ENCODE data around the gene AATK.

The AATK gene

DNA sequence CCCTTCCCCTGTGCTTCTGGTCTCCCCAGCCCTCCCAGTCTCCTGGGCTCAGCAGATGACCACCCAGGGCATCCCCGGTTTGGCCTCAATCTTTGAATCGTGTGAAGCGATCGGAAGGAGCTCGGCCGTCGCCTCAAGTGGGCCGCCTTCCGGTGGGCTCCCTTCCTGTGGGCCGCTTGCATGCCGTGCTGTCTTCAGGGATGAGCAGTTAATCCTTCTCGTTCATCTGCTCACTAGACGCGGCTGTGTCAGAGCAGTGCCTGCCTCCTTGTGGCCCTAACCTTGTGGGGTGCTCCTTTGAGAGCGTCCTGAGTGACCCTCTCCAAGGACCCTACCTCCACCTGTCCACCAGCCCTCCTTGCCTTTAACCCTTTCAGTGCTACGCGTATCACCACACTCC lies 90.7 kb downstream of the AATK start:
- Histone ChIP-seq H3K36me3 (peaks cover 6% of the 10 kb centered on the region; the same call in 1 of the 2 replicates), H3K4me3 (ENCODE audit: low read depth, low read length) (no peak overlapping the region), H3K4me1 (peaks cover 21% of the 10 kb centered on the region), H3K27me3 (no peaks in the 10 kb centered on the region), H3K9me3 (no peaks in the 10 kb centered on the region)
- no peak for DNase-seq
- TF ChIP-seq CTCF (IDR thresholded peaks at IDR 0.05; ENCODE audit: low read depth, low read length), result no peak

- Histone ChIP-seq H3K9me3 (no peaks in the 10 kb centered on the region), H3K36me3 (peaks cover 6% of the 10 kb centered on the region; the same call in 1 of the 2 replicates), H3K4me3 (ENCODE audit: low read depth, low read length) (no peak overlapping the region), H3K27me3 (no peaks in the 10 kb centered on the region), H3K4me1 (peaks cover 21% of the 10 kb centered on the region)
- no peak for DNase-seq
- no peak for TF ChIP-seq CTCF (IDR thresholded peaks at IDR 0.05; ENCODE audit: low read depth, low read length)
Observed at GRCh38 chr17:81074875-81075274, 91.1 kb downstream of the AATK start.

DNA sequence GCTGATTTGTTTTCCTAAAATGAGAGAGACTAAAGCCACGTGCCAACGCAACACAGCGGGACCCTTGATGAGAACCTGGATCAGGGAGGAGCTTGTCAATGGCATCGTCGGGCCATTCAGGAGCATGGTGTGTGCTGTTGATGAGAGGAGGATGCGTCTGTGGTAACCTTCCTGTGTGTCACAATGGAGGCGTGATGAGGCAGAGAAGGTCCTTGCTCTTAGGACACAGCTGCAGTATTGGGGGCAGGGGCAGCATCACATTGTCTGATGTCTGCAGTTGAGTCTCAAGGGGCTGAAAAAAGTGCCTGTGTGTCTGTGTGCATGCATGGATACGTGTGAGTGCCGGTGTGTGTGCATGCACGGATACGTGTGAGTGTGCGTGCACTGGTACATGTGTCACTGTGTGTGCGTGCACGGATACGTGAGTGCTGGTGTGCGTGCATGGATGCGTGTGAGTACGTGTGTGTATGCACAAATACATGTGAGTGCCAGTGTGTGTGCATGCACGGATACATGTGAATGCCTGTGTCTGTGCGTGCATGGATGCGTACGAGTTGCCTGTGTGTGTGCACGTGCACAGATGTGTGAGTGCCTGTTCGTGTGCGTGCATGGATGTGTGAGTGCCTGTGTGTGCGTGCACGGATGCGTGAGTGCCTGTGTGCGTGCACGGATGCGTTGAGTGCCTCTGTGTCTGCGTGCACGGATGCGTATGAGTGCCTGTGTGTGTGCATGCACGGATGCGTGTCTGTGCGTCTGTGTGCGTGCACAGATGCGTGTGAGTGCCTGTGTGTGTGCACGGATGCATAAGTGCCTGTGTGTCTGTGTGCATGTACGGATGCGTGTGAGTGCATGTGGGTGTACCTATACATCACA lies 91.8 kb downstream of the AATK start:
- Histone ChIP-seq H3K27me3 (no peaks in the 10 kb centered on the region), H3K4me3 (ENCODE audit: low read depth, low read length) (no peak overlapping the region), H3K4me1 (peaks cover 21% of the 10 kb centered on the region), H3K36me3 (peaks cover 8% of the 10 kb centered on the region; the same call in 1 of the 2 replicates), H3K9me3 (no peaks in the 10 kb centered on the region)
- TF ChIP-seq CTCF (IDR thresholded peaks at IDR 0.05; ENCODE audit: low read depth, low read length), result no peak
- DNase-seq, result no peak

DNA sequence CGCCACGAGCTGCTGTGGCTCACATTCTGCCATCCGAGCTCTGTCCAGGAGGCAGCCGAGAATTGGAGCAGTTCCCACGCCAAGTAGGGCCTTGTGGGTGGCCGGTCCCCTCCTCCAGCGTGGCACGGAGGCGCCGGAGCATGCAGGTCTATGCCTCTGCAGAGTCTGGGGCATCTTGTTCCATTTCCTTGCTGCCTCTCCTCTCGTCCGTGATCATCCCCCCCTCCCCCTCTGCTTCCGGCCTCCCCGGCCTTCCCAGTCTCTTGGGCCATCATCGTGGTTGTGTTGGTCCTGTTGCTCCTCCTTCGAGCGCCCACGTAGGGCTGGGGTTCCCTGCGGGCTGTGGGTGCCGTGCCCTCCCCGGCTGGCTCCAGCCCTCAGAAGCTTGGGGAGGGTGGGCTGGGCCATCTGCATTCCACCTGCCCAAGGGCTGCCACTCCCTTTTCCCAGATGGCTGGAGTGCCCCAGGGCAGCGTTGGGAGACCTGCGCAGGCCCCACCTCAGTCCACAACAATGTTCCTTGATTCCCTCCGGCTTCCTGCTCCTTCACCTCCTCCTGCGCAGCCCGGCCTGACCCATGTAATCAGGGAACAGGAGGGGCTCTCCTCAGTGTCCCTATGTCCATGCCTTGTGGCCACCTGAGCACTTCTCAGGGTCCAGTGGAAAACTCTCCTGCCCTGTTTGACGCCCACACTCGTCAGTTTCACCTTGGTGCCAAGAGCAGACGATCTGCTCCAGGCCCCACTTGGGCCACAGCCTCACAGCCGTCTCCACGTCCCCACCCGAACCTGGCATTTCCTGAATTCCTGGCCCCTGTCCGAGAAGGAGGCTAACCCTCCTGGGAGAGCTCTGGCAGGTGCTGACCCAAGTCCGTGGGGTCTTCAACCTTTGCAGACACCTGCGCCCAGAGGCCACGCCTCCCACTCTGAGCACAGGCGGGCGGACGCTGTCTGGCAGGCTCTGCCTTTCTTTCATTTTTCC lies 94.0 kb downstream of the AATK start:
- no peak overlapping the region for H3K4me3 ChIP-seq (ENCODE audit: low read depth, low read length)
- peaks cover 7% of the 10 kb centered on the region; the same call in 1 of the 2 replicates for H3K36me3 ChIP-seq
- TF ChIP-seq CTCF (IDR thresholded peaks at IDR 0.05; ENCODE audit: low read depth, low read length), result no peak
- H3K4me1 ChIP-seq, result peaks cover 29% of the 10 kb centered on the region
- H3K9me3 ChIP-seq, result no peaks in the 10 kb centered on the region
- H3K27me3 ChIP-seq, result no peaks in the 10 kb centered on the region
- no peak for DNase-seq

- TF ChIP-seq CTCF (IDR thresholded peaks at IDR 0.05; ENCODE audit: low read depth, low read length), result no peak
- Histone ChIP-seq H3K9me3 (no peaks in the 10 kb centered on the region), H3K27me3 (no peaks in the 10 kb centered on the region), H3K36me3 (peaks cover 4% of the 10 kb centered on the region; the same call in 1 of the 2 replicates), H3K4me3 (ENCODE audit: low read depth, low read length) (no peak overlapping the region), H3K4me1 (peaks cover 29% of the 10 kb centered on the region)
- no peak for DNase-seq
Observed at GRCh38 chr17:81070541-81071246, 95.3 kb downstream of the AATK start.

Measured in BE2C (cell line).